22Rv1 (cell line): ENCODE measurements around the gene C4orf51.

Experiments used
- CTCF ChIP-seq: fragments of 450-650 bp; IDR thresholded peaks from 2 replicates; pipeline ENCODE4 v1.5.1; 2017; ENCODE audit warnings: mild to moderate bottlenecking
- ZFX ChIP-seq: fragments of 450-650 bp; IDR thresholded peaks from 2 replicates; pipeline ENCODE4 v1.6.1; 2017; ENCODE audit warnings: antibody characterized with exemption, borderline replicate concordance

- no peak for TF ChIP-seq CTCF
- no peak for TF ChIP-seq ZFX
These were observed 99.4 kb downstream of the C4orf51 start for GRCh38 chr4:145779319-145779801.
